HEK293 (cell line): ENCODE results near the gene ZFP1.

ENCODE experiments used
- CTCF ChIA-PET: fragments of 350-600 bp; formaldehyde crosslinking; extraction: SDS; loops from one replicate; lab custom pipeline; 2021; ENCODE audit warnings: antibody characterized with exemption; lab: Yijun Ruan, JAX
- POLR2A ChIA-PET: fragments of 300-600 bp; formaldehyde crosslinking; extraction: SDS; loops from one replicate; lab custom pipeline; 2020; ENCODE audit warnings: antibody characterized with exemption, inconsistent platforms; lab: Yijun Ruan, JAX
- H3K27ac ChIP-seq: fragments of 200-500 bp; sonication (Bioruptor generic); 2 replicates; pipeline ENCODE4 v1.5.1; 2014; ENCODE audit warnings: low read depth, low read length, control low read depth, inconsistent platforms; ENCODE audit errors: extremely low read depth
- H3K36me3 ChIP-seq, 2 experiments: fragments of 200-500 bp in 1 of 2; sonication (Bioruptor generic) in 1 of 2; 1 replicate in 1 of 2; 2 replicates in 1 of 2; pipeline ENCODE4 v1.5.1; 2014 to 2017; ENCODE audit warnings: inconsistent platforms in 2 of 2, low read length in 2 of 2; ENCODE audit not compliant: control insufficient read depth in 2 of 2, insufficient read depth in 1 of 2
- H3K4me1 ChIP-seq: fragments of 200-500 bp; sonication (Bioruptor generic); 2 replicates; pipeline ENCODE4 v1.5.1; 2014; ENCODE audit warnings: mild to moderate bottlenecking, low read length, inconsistent platforms; ENCODE audit not compliant: control insufficient read depth, insufficient read depth
- H3K4me3 ChIP-seq: 2 replicates; pipeline ENCODE4 v1.5.1; 2011; ENCODE audit warnings: low read depth, mild to moderate bottlenecking, control low read depth, low read length, moderate library complexity
- H3K9me3 ChIP-seq: fragments of 200-500 bp; sonication (Bioruptor generic); 2 replicates; pipeline ENCODE4 v1.5.1; 2014; ENCODE audit warnings: low read depth, low read length, inconsistent platforms; ENCODE audit not compliant: control insufficient read depth, insufficient read depth
- GLIS1 ChIP-seq: fragments of 450-650 bp; formaldehyde crosslinking; IDR thresholded peaks from 2 replicates; pipeline ENCODE4 v1.5.1; 2016; ENCODE audit warnings: missing biosample characterization, missing genetic modification characterization
- REPIN1 ChIP-seq: fragments of 450-650 bp; formaldehyde crosslinking; IDR thresholded peaks from 2 replicates; pipeline ENCODE4 v1.5.1; 2017; ENCODE audit warnings: missing biosample characterization, missing genetic modification characterization, low read depth
- SP3 ChIP-seq: fragments of 450-650 bp; formaldehyde crosslinking; IDR thresholded peaks from 2 replicates; pipeline ENCODE4 v1.5.1; 2016; ENCODE audit warnings: missing biosample characterization, missing genetic modification characterization
- YY2 ChIP-seq: fragments of 450-650 bp; formaldehyde crosslinking; IDR thresholded peaks from 2 replicates; pipeline ENCODE4 v1.5.1; 2016; ENCODE audit warnings: missing biosample characterization, missing genetic modification characterization
- ZBTB20 ChIP-seq: fragments of 450-650 bp; formaldehyde crosslinking; IDR thresholded peaks from 2 replicates; pipeline ENCODE4 v1.5.1; 2016; ENCODE audit warnings: missing biosample characterization, missing genetic modification characterization
- ZBTB7A ChIP-seq: fragments of 450-650 bp; formaldehyde crosslinking; IDR thresholded peaks from 2 replicates; pipeline ENCODE4 v1.5.1; 2016; ENCODE audit warnings: low read depth, missing biosample characterization, missing genetic modification characterization
- ZNF10 ChIP-seq: fragments of 450-650 bp; formaldehyde crosslinking; IDR thresholded peaks from 2 replicates; pipeline ENCODE4 v1.5.1; 2017; ENCODE audit warnings: missing biosample characterization, missing genetic modification characterization
- ZNF214 ChIP-seq: fragments of 450-650 bp; formaldehyde crosslinking; IDR thresholded peaks from 2 replicates; pipeline ENCODE4 v1.5.1; 2017; ENCODE audit warnings: missing biosample characterization, mild to moderate bottlenecking, missing genetic modification characterization, borderline replicate concordance
- ZNF266 ChIP-seq: fragments of 450-650 bp; formaldehyde crosslinking; IDR thresholded peaks from 2 replicates; pipeline ENCODE4 v1.5.1; 2016; ENCODE audit warnings: missing biosample characterization, missing genetic modification characterization, low read depth
- ZNF280D ChIP-seq: fragments of 450-650 bp; formaldehyde crosslinking; IDR thresholded peaks from 2 replicates; pipeline ENCODE4 v1.5.1; 2016; ENCODE audit warnings: missing biosample characterization, missing genetic modification characterization
- ZNF391 ChIP-seq: fragments of 450-650 bp; formaldehyde crosslinking; IDR thresholded peaks from 2 replicates; pipeline ENCODE4 v1.5.1; 2016; ENCODE audit warnings: low read depth, missing biosample characterization, missing genetic modification characterization, borderline replicate concordance
- ZNF394 ChIP-seq: fragments of 450-650 bp; formaldehyde crosslinking; IDR thresholded peaks from 2 replicates; pipeline ENCODE4 v1.5.1; 2016; ENCODE audit warnings: missing biosample characterization, missing genetic modification characterization, mild to moderate bottlenecking, moderate library complexity, borderline replicate concordance
- ZNF433 ChIP-seq: fragments of 450-650 bp; formaldehyde crosslinking; IDR thresholded peaks from 2 replicates; pipeline ENCODE4 v1.5.1; 2016; ENCODE audit warnings: missing biosample characterization, missing genetic modification characterization, low read depth
- ZNF624 ChIP-seq: fragments of 450-650 bp; formaldehyde crosslinking; IDR thresholded peaks from 2 replicates; pipeline ENCODE4 v1.5.1; 2017; ENCODE audit warnings: missing biosample characterization, missing genetic modification characterization
- ZNF626 ChIP-seq: fragments of 450-650 bp; sonication (Bioruptor Pico); formaldehyde crosslinking; IDR thresholded peaks from 2 replicates; pipeline ENCODE4 v1.5.1; 2018; ENCODE audit warnings: missing biosample characterization, missing genetic modification characterization, inconsistent platforms
- ZNF658 ChIP-seq: fragments of 450-650 bp; formaldehyde crosslinking; IDR thresholded peaks from 2 replicates; pipeline ENCODE4; 2016; ENCODE audit warnings: missing biosample characterization, missing genetic modification characterization

Gene ZFP1

DNA sequence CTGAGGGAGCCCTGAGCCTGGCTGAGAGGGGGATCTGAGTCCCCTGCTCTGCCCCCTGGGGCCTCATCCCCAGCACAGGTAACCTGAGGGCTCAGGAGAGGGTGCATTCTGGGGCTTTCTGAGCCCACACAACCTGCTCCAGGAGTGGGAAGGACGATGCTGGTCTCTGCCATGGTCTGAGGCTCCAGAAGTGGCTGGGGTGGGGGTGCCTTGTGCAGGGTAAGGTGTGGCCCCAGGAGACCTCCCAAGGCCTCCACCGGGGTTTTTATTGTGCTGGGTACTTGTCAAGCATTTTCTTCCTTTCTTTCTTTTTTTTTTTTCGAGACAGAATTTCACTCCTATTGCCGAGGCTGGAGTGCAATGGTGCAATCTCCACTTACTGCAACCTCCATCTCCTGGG is 70.8 kb downstream of the ZFP1 start:
- no peaks in the 10 kb centered on the region for H3K4me1 ChIP-seq
- no peak overlapping the region for H3K27ac ChIP-seq
- ChIA-PET CTCF (interaction anchor here (0.7 to 2.0 kb wide), 2 partner anchors 20 to 28 kb away, joined by 3 to 10 read pairs; no protein-coding TSS in a partner anchor), POLR2A (no interaction called here)
- H3K9me3 ChIP-seq, result no peaks in the 10 kb centered on the region
- no peaks in the 10 kb centered on the region for H3K36me3 ChIP-seq
- peak; percentile 56 for TF ChIP-seq GLIS1 (tag by site-specific recombination)
- TF ChIP-seq SP3 (tag by site-specific recombination), result no peak
- H3K4me3 ChIP-seq, result no peak overlapping the region

GRCh38 chr16:75219838-75220237 is 71.5 kb downstream of the ZFP1 start:
- ChIA-PET POLR2A (interaction anchor here (0.6 kb wide), 1 partner anchor 226 kb away, joined by 3 read pairs; no protein-coding TSS in a partner anchor), CTCF (interaction anchor here (2.0 kb wide), 2 partner anchors 14 to 21 kb away, joined by 7 to 10 read pairs; no protein-coding TSS in a partner anchor)
- no peak overlapping the region for H3K27ac ChIP-seq
- no peaks in the 10 kb centered on the region for H3K36me3 ChIP-seq
- no peak overlapping the region for H3K4me3 ChIP-seq
- no peaks in the 10 kb centered on the region for H3K4me1 ChIP-seq
- no peak for TF ChIP-seq ZNF10
- TF ChIP-seq ZNF626 (tag by site-specific recombination), result no peak
- no peak for TF ChIP-seq ZNF280D (tag by site-specific recombination)
- TF ChIP-seq ZNF658 (tag by site-specific recombination), result no peak
- TF ChIP-seq ZNF214 (tag by site-specific recombination), result no peak
- TF ChIP-seq ZNF394, result no peak
- TF ChIP-seq REPIN1 (tag by site-specific recombination), result no peak
- no peak for TF ChIP-seq ZNF391 (tag by site-specific recombination)
- no peak for TF ChIP-seq ZNF266 (tag by site-specific recombination)
- TF ChIP-seq ZBTB20 (tag by site-specific recombination), result no peak
- TF ChIP-seq ZBTB7A (tag by site-specific recombination), result no peak
- TF ChIP-seq YY2 (tag by site-specific recombination), result no peak
- no peak for TF ChIP-seq ZNF624
- no peak for TF ChIP-seq ZNF433
- H3K9me3 ChIP-seq, result no peaks in the 10 kb centered on the region
